ENCODE data around the gene ANKRD65.
"Not testable (repeated sequence)": the region's sequence is repeated elsewhere in the genome, so short reads cannot be mapped to it uniquely, and the experiment has no call there.

Gene ANKRD65

GRCh38 chr1:1393014-1393413, 28.1 kb downstream of the ANKRD65 start:
- DNase-seq: no peak

GRCh38 chr1:1391225-1391624, 29.9 kb downstream of the ANKRD65 start:
- DNase-seq: no peak

- no peak for DNase-seq
Observed at GRCh38 chr1:1390675-1391074, 30.4 kb downstream of the ANKRD65 start.

GRCh38 chr1:1388078-1388472, 33.0 kb downstream of the ANKRD65 start:
- no peak for DNase-seq

GRCh38 chr1:1387098-1388077, 33.7 kb downstream of the ANKRD65 start:
- no peak for DNase-seq

- no peak for DNase-seq
Observed at GRCh38 chr1:1385931-1386330, 35.1 kb downstream of the ANKRD65 start.

- DNase-seq: not testable (repeated sequence)
Observed at GRCh38 chr1:1385339-1385738, 35.7 kb downstream of the ANKRD65 start.

- no peak for DNase-seq
Observed at GRCh38 chr1:1381294-1381693, 39.8 kb downstream of the ANKRD65 start.

GRCh38 chr1:1380860-1381259, 40.2 kb downstream of the ANKRD65 start:
- DNase-seq: no peak

GRCh38 chr1:1377540-1378205, 43.4 kb downstream of the ANKRD65 start:
- DNase-seq: no peak

- no peak for DNase-seq
Observed at GRCh38 chr1:1376551-1377226, 44.4 kb downstream of the ANKRD65 start.

- peak; percentile 97 to 98 for DNase-seq
Observed at GRCh38 chr1:1374929-1375662, 46.0 kb downstream of the ANKRD65 start, which contains the start of gene AURKAIP1. AURKAIP1 (minus strand) TSS chr1:1375207; CDS start chr1:1374756, 451 bp downstream.

GRCh38 chr1:1374589-1374928, 46.5 kb downstream of the ANKRD65 start:
- no peak for DNase-seq

GRCh38 chr1:1373815-1374588, 47.1 kb downstream of the ANKRD65 start:
- DNase-seq: no peak

GRCh38 chr1:1373051-1373814, 47.8 kb downstream of the ANKRD65 start:
- no peak for DNase-seq

GRCh38 chr1:1371746-1372711, 49.0 kb downstream of the ANKRD65 start:
- DNase-seq: peak; percentile 42 to 48

GRCh38 chr1:1371364-1371745, 49.7 kb downstream of the ANKRD65 start:
- DNase-seq: peak in 1 of 2 experiments; percentile 6

GRCh38 chr1:1370771-1371300, 50.2 kb downstream of the ANKRD65 start:
- DNase-seq: no peak

- not testable (repeated sequence) for DNase-seq
Observed at GRCh38 chr1:1370094-1370493, 51.0 kb downstream of the ANKRD65 start.
